GM12892 (cell line): ENCODE measurements around the gene BORCS5.
"Not testable (repeated sequence)": the region's sequence is repeated elsewhere in the genome, so short reads cannot be mapped to it uniquely, and the experiment has no call there.

Experiments used
- POLR2A ChIP-seq: IDR thresholded peaks from 2 replicates; pipeline ENCODE4 v1.6.1; 2011; ENCODE audit warnings: low read depth, low read length, control low read depth
- POLR2AphosphoS5 ChIP-seq: IDR thresholded peaks from 2 replicates; pipeline ENCODE4 v1.6.1; 2011; ENCODE audit warnings: low read depth, low read length, control low read depth

DNA sequence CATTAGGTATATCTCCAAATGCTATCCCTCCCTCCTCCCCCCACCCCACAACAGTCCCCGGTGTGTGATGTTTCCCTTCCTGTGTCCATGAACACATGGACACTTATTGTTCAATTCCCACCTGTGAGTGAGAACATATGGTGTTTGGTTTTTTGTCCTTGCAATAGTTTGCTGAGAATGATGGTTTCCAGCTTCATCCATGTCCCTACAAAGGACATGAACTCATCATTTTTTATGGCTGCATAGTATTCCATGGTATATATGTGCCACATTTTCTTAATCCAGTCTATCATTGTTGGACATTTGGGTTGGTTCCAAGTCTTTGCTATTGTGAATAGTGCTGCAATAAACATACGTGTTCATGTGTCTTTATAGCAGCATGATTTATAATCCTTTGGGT lies 52.5 kb downstream of the BORCS5 start:
- TF ChIP-seq POLR2AphosphoS5, POLR2A: not testable (repeated sequence)
